Astrocyte (in vitro differentiated cells and primary cell): ENCODE results near the gene TAF4. TPM values are rescaled to one million over a fixed set of nuclear protein-coding genes. Genes with fewer than 3 reads are reported as not detected.

Experiments
- DNase-seq: peaks from one replicate; pipeline ENCODE4 v3.0.0-alpha.2; 2010; ENCODE audit warnings: low read depth
- FAIRE-seq: peaks from 2 replicates; lab custom pipeline; 2011; peaks lifted over from hg19 to GRCh38; lab: Jason Lieb, UNC
- H2AFZ ChIP-seq: 2 replicates; pipeline ENCODE4 v1.6.0; 2012; ENCODE audit warnings: low read depth, low read length, inconsistent platforms
- H3K27ac ChIP-seq: 2 replicates; pipeline ENCODE4 v1.5.1; 2011; ENCODE audit warnings: low read depth, low read length, inconsistent platforms
- H3K27me3 ChIP-seq: 2 replicates; pipeline ENCODE4 v1.6.0; 2011; ENCODE audit warnings: low read length, inconsistent platforms; ENCODE audit not compliant: insufficient read depth
- H3K36me3 ChIP-seq: 2 replicates; pipeline ENCODE4 v1.5.1; 2011; ENCODE audit warnings: low read length, inconsistent platforms; ENCODE audit not compliant: insufficient read depth
- H3K4me1 ChIP-seq: 2 replicates; pipeline ENCODE4 v1.5.1; 2011; ENCODE audit warnings: low read length, inconsistent platforms; ENCODE audit not compliant: insufficient read depth
- H3K4me2 ChIP-seq: 2 replicates; pipeline ENCODE4 v1.6.0; 2012; ENCODE audit warnings: low read length, inconsistent platforms
- H3K4me3 ChIP-seq: 2 replicates; pipeline ENCODE4 v1.5.1; 2011; ENCODE audit warnings: low read depth, mild to moderate bottlenecking, low read length, inconsistent platforms; ENCODE audit not compliant: insufficient read depth
- H3K79me2 ChIP-seq: 2 replicates; pipeline ENCODE4 v1.6.0; 2012; ENCODE audit warnings: mild to moderate bottlenecking, low read length, inconsistent platforms; ENCODE audit not compliant: insufficient read depth
- H3K9ac ChIP-seq: 2 replicates; pipeline ENCODE4 v1.6.0; 2012; ENCODE audit warnings: mild to moderate bottlenecking, low read length, inconsistent platforms
- H3K9me3 ChIP-seq: 2 replicates; pipeline ENCODE4 v1.5.1; 2012; ENCODE audit warnings: low read depth, mild to moderate bottlenecking, low read length, inconsistent platforms; ENCODE audit not compliant: insufficient read depth
- H4K20me1 ChIP-seq: 2 replicates; pipeline ENCODE4 v1.6.0; 2012; ENCODE audit warnings: low read length, inconsistent platforms; ENCODE audit not compliant: insufficient read depth
- H3K27ac Mint-ChIP-seq: one replicate; pipeline ENCODE4 v1.8.0; 2021; ENCODE audit warnings: mild to moderate bottlenecking, mixed read lengths; ENCODE audit not compliant: unreplicated experiment
- H3K27me3 Mint-ChIP-seq: one replicate; pipeline ENCODE4 v1.8.0; 2021; ENCODE audit warnings: low read depth, mixed read lengths; ENCODE audit not compliant: unreplicated experiment
- H3K36me3 Mint-ChIP-seq: one replicate; pipeline ENCODE4 v1.8.0; 2021; ENCODE audit warnings: low read depth, mixed read lengths; ENCODE audit not compliant: unreplicated experiment
- H3K4me1 Mint-ChIP-seq: one replicate; pipeline ENCODE4 v1.8.0; 2021; ENCODE audit warnings: low read depth, mixed read lengths; ENCODE audit not compliant: unreplicated experiment
- H3K4me3 Mint-ChIP-seq: one replicate; pipeline ENCODE4 v1.8.0; 2021; ENCODE audit warnings: mild to moderate bottlenecking, moderate library complexity, mixed read lengths; ENCODE audit not compliant: unreplicated experiment
- H3K9me3 Mint-ChIP-seq: one replicate; pipeline ENCODE4 v1.8.0; 2021; ENCODE audit warnings: mild to moderate bottlenecking, mixed read lengths; ENCODE audit not compliant: unreplicated experiment
- EZH2 ChIP-seq: IDR thresholded peaks from 2 replicates; pipeline ENCODE4 v1.6.1; 2012; ENCODE audit warnings: mild to moderate bottlenecking, low read length, inconsistent platforms; ENCODE audit not compliant: insufficient read depth
- total RNA-seq: library from RNA; stranded (reverse); gene quantifications from 2 replicates; pipeline ENCODE4 v1.2.1, GENCODE V29; 2021
- TF ChIP-seq, protein P1 (sequence below): IDR thresholded peaks from 2 replicates; pipeline ENCODE4 v1.5.1; 2011; ENCODE audit warnings: low read depth, mild to moderate bottlenecking, inconsistent platforms, low read length, moderate library complexity; ENCODE audit not compliant: insufficient read depth

The TAF4 gene
- total RNA-seq, 1 donor from 2014 or later = 11.8 TPM

DNA sequence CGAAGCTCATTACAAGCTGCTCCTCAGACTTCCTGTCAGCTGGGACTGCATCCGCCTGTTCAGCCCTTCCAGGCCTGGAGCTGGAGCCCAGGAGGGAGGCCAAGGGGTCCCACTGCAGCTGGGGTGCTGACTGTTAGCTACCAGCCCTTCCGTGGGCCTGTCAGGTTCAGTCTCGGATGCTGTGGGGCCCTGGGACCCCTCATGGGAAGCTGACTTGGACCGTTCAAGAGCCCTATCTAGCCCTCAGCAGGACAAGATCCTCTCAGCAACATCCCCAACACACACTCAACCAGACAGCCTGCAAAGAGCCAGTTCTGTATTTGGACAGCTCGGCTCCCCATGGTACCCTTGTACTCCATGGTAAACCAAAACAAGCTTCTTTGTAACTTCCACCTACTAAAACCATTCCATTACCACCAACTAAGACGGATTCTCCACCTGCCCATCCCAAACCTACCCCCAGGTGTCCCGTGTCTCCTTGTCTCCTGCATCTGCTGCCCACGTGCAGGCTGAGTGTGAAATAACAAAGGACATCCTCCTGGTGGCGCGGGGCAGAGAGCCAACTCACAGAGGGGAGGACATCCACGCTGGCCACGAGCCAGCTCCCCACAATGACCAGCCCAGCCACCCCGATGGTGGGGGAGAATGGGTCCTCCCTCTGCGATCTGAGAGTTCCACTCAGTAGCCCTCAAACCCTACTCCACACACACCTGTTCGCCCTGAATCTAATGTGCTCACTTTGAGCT is 111.2 kb downstream of the TAF4 start:
- peaks cover 21% of the 10 kb centered on the region for H3K27me3 ChIP-seq
- no peak overlapping the region for H2AFZ ChIP-seq
- H3K36me3 ChIP-seq = no peaks in the 10 kb centered on the region
- Mint-ChIP-seq H3K9me3 (no peaks in the 10 kb centered on the region), H3K4me3 (no peak overlapping the region), H3K4me1 (peaks cover 11% of the 10 kb centered on the region), H3K36me3 (no peaks in the 10 kb centered on the region), H3K27me3 (peaks cover 19% of the 10 kb centered on the region), H3K27ac (no peak overlapping the region)
- H3K79me2 ChIP-seq = no peaks in the 10 kb centered on the region
- H4K20me1 ChIP-seq = no peaks in the 10 kb centered on the region
- H3K9me3 ChIP-seq = no peaks in the 10 kb centered on the region
- TF ChIP-seq EZH2 = no peak
- TF ChIP-seq, protein P1, sequence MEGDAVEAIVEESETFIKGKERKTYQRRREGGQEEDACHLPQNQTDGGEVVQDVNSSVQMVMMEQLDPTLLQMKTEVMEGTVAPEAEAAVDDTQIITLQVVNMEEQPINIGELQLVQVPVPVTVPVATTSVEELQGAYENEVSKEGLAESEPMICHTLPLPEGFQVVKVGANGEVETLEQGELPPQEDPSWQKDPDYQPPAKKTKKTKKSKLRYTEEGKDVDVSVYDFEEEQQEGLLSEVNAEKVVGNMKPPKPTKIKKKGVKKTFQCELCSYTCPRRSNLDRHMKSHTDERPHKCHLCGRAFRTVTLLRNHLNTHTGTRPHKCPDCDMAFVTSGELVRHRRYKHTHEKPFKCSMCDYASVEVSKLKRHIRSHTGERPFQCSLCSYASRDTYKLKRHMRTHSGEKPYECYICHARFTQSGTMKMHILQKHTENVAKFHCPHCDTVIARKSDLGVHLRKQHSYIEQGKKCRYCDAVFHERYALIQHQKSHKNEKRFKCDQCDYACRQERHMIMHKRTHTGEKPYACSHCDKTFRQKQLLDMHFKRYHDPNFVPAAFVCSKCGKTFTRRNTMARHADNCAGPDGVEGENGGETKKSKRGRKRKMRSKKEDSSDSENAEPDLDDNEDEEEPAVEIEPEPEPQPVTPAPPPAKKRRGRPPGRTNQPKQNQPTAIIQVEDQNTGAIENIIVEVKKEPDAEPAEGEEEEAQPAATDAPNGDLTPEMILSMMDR = no peak
- H3K4me1 ChIP-seq = peaks cover 3% of the 10 kb centered on the region
- DNase-seq (no peak), FAIRE-seq (no peak)
- no peak overlapping the region for H3K4me3 ChIP-seq
- no peak overlapping the region for H3K9ac ChIP-seq
- H3K27ac ChIP-seq = no peak overlapping the region
- H3K4me2 ChIP-seq = no peak overlapping the region

DNA sequence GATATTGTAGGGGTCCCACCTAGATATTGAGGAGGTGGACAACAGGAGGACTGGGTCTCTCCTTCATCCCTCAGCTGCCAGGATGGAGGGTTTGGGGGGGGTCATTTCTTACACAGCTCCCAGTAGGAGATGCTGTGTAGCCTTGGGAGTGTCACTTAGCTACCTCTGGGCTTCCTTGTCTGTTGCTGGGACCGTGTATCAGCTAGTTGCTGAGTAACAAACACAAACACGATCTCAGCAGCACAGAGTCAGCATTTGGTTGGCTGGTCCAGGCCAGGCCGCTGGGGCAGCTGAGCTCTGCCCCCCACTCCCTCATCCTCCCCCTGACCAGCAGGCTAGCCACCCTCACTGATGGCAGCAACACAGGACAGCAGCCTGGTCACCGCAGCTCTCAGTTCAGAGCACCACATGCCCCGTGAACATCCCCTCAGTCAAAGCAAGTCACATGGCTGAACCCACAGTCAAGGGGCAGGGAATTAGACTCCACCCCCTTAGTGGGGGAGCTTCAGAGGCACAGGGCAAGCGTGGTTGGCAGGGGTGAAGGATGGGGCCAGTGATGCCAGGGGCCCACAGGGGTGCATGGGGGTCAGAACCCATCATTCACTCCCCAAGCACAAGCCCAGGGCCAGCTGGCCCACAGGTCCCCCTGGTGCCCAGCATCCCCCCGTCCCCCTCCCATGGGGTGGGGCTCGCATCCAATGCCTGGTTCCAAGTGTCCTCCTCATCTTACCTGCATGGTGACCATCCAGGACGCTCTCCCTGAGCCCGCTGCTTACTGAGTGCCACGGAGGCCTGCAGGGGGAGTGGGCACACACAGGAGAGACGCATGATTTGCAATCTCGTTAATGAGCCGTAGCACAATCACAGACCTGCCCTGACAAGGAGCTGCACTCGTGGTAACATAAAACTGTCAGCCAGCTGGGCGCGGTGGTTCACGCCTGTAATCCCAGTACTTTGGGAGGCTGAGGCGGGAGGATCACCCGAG is 112.4 kb downstream of the TAF4 start:
- H3K9ac ChIP-seq = no peak overlapping the region
- H3K36me3 ChIP-seq = no peaks in the 10 kb centered on the region
- DNase-seq (no peak), FAIRE-seq (no peak)
- Mint-ChIP-seq H3K27me3 (peaks cover 24% of the 10 kb centered on the region), H3K9me3 (no peaks in the 10 kb centered on the region), H3K36me3 (no peaks in the 10 kb centered on the region), H3K4me1 (peaks cover 11% of the 10 kb centered on the region), H3K27ac (no peak overlapping the region), H3K4me3 (no peak overlapping the region)
- no peaks in the 10 kb centered on the region for H3K79me2 ChIP-seq
- no peaks in the 10 kb centered on the region for H4K20me1 ChIP-seq
- peaks cover 3% of the 10 kb centered on the region for H3K4me1 ChIP-seq
- H3K9me3 ChIP-seq = no peaks in the 10 kb centered on the region
- H3K27me3 ChIP-seq = peaks cover 17% of the 10 kb centered on the region
- no peak overlapping the region for H3K4me3 ChIP-seq
- H2AFZ ChIP-seq = no peak overlapping the region
- TF ChIP-seq, protein P1 = no peak
- no peak for TF ChIP-seq EZH2
- H3K4me2 ChIP-seq = no peak overlapping the region
- H3K27ac ChIP-seq = no peak overlapping the region
